Mesendoderm (in vitro differentiated cells): ENCODE measurements around the gene TTC39B.

ENCODE experiments used
- DNase-seq: peaks from one replicate; pipeline ENCODE4 v3.0.0; 2013
- H2AK5ac ChIP-seq: 2 replicates; pipeline ENCODE4 v1.6.1; 2013; ENCODE audit warnings: low read length, inconsistent platforms
- H2BK120ac ChIP-seq: 2 replicates; pipeline ENCODE4 v1.6.1; 2013; ENCODE audit warnings: low read depth, mild to moderate bottlenecking, low read length, moderate library complexity, mixed read lengths
- H2BK15ac ChIP-seq: replicated peaks from 2 replicates; pipeline ENCODE4 v1.6.1; 2013; ENCODE audit warnings: low read depth, mild to moderate bottlenecking, moderate library complexity
- H2BK5ac ChIP-seq: 2 replicates; pipeline ENCODE4 v1.6.1; 2013; ENCODE audit warnings: low read length, inconsistent platforms
- H3K18ac ChIP-seq: 2 replicates; pipeline ENCODE4 v1.6.1; 2013; ENCODE audit warnings: mild to moderate bottlenecking, low read length, mixed read lengths
- H3K23ac ChIP-seq: one replicate; pipeline ENCODE4 v1.6.1; 2013; ENCODE audit warnings: low read length
- H3K27ac ChIP-seq: 2 replicates; pipeline ENCODE4 v1.5.1; 2013; ENCODE audit warnings: low read depth, mild to moderate bottlenecking, inconsistent platforms, low read length, moderate library complexity
- H3K27me3 ChIP-seq: 2 replicates; pipeline ENCODE4 v1.6.1; 2013; ENCODE audit warnings: low read length, control low read depth, mild to moderate bottlenecking, inconsistent platforms; ENCODE audit not compliant: insufficient read depth, poor library complexity
- H3K36me3 ChIP-seq: 2 replicates; pipeline ENCODE4 v1.6.1; 2013; ENCODE audit warnings: low read length, inconsistent platforms; ENCODE audit not compliant: control insufficient read depth, insufficient read depth
- H3K4ac ChIP-seq: one replicate; pipeline ENCODE4 v1.6.1; 2013; ENCODE audit warnings: low read depth, mild to moderate bottlenecking, low read length, moderate library complexity
- H3K4me1 ChIP-seq: 2 replicates; pipeline ENCODE4 v1.6.1; 2013; ENCODE audit warnings: low read depth, low read length, inconsistent platforms; ENCODE audit not compliant: control insufficient read depth
- H3K4me2 ChIP-seq: 2 replicates; pipeline ENCODE4 v1.6.1; 2013; ENCODE audit warnings: low read length
- H3K4me3 ChIP-seq: 2 replicates; pipeline ENCODE4 v1.5.1; 2013; ENCODE audit warnings: mild to moderate bottlenecking, low read length
- H3K56ac ChIP-seq: one replicate; pipeline ENCODE4 v1.6.1; 2013; ENCODE audit warnings: low read length
- H3K79me1 ChIP-seq: 2 replicates; pipeline ENCODE4 v1.6.1; 2013; ENCODE audit warnings: low read length, inconsistent platforms
- H3K79me2 ChIP-seq: 2 replicates; pipeline ENCODE4 v1.6.1; 2013; ENCODE audit warnings: mild to moderate bottlenecking, low read length; ENCODE audit not compliant: control insufficient read depth, insufficient read depth
- H3K9ac ChIP-seq: 2 replicates; pipeline ENCODE4 v1.6.1; 2013; ENCODE audit warnings: low read length, inconsistent platforms
- H4K5ac ChIP-seq: one replicate; pipeline ENCODE4 v1.6.1; 2013; ENCODE audit warnings: low read length
- H4K8ac ChIP-seq: one replicate; pipeline ENCODE4 v1.6.1; 2013; ENCODE audit warnings: low read depth, mild to moderate bottlenecking, control low read depth, low read length, moderate library complexity
- WGBS: extraction: QIAGEN DNeasy Blood & Tissue Kit; methylation state at CpG from one replicate; pipeline ENCODE4 v1.1.7; 2013; ENCODE audit warnings: low lambda C conversion rate, missing lambda C conversion rate; ENCODE audit not compliant: insufficient coverage; ENCODE audit errors: extremely low coverage; 5-methylcytosine and 5-hydroxymethylcytosine counted together

Gene TTC39B

DNA sequence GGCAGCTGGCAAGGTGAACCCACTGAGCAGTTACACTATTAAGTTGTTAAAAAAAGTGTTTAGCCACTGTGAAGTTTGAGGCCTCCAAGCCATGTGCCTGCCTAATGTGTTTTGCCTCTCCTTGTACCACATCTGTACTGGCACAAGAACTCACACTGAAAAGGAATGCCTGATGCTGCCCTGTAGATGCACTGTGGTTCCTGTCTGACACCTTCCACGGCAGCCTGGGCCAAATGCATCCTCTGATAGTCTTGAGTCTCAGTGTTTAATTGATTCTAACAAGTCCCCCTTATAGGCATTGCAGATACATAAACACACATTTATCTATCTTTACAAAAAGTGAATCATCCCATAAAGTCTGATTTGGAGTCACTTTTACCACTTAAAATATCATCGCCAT is 169.9 kb downstream of the TTC39B start:
- H2BK5ac ChIP-seq = peak overlapping the region; percentile 92
- H3K79me2 ChIP-seq = no peaks in the 10 kb centered on the region
- peak; percentile 55 for DNase-seq
- H3K4me1 ChIP-seq = no peaks in the 10 kb centered on the region
- no peak overlapping the region for H4K8ac ChIP-seq
- H3K4ac ChIP-seq = peak overlapping the region; percentile 48
- H2BK15ac ChIP-seq = no peak overlapping the region
- no peaks in the 10 kb centered on the region for H3K36me3 ChIP-seq
- no peak overlapping the region for H3K18ac ChIP-seq
- no peaks in the 10 kb centered on the region for H3K79me1 ChIP-seq
- no peak overlapping the region for H3K27ac ChIP-seq
- H3K27me3 ChIP-seq = no peaks in the 10 kb centered on the region
- WGBS = 100% methylated on average over 1 of the region's 2 CpGs
- H4K5ac ChIP-seq = no peak overlapping the region
- no peak overlapping the region for H3K23ac ChIP-seq
- H3K4me3 ChIP-seq = no peak overlapping the region
- H3K56ac ChIP-seq = no peak overlapping the region
- no peak overlapping the region for H3K4me2 ChIP-seq
- H2AK5ac ChIP-seq = no peak overlapping the region
- H2BK120ac ChIP-seq = no peak overlapping the region
- no peak overlapping the region for H3K9ac ChIP-seq

DNA sequence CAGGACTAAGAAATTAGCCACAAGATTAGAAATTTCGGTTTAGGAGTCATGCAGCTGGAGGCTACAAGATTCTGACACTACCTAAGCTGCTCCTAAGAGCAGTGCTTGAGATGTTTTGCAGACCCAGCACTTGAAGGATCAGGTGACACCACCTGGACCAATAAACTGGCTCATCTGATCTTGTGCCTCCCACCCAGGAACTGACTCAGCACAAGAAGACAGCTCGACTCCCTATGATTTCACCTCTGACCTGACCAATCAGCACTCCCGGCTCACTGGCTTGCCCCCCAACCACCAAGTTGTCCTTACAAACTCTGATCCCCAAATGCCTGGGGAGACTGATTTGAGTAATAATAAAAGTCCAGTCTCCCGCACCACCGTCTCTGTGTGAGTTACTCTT is 170.4 kb downstream of the TTC39B start:
- Histone ChIP-seq H2AK5ac (no peak overlapping the region), H3K4me3 (no peak overlapping the region), H2BK5ac (peak overlapping the region; percentile 92), H3K27ac (no peak overlapping the region), H3K56ac (no peak overlapping the region), H3K4me2 (no peak overlapping the region), H3K4ac (peak overlapping the region; percentile 48), H2BK15ac (no peak overlapping the region), H3K18ac (no peak overlapping the region), H3K27me3 (no peaks in the 10 kb centered on the region), H3K4me1 (no peaks in the 10 kb centered on the region), H3K79me1 (no peaks in the 10 kb centered on the region), H3K9ac (no peak overlapping the region), H3K79me2 (no peaks in the 10 kb centered on the region), H3K36me3 (no peaks in the 10 kb centered on the region), H4K5ac (no peak overlapping the region), H2BK120ac (no peak overlapping the region), H3K23ac (no peak overlapping the region), H4K8ac (no peak overlapping the region)
- WGBS = no CpG with 5 or more reads among the region's 5 CpGs
- peak; percentile 87 for DNase-seq

DNA sequence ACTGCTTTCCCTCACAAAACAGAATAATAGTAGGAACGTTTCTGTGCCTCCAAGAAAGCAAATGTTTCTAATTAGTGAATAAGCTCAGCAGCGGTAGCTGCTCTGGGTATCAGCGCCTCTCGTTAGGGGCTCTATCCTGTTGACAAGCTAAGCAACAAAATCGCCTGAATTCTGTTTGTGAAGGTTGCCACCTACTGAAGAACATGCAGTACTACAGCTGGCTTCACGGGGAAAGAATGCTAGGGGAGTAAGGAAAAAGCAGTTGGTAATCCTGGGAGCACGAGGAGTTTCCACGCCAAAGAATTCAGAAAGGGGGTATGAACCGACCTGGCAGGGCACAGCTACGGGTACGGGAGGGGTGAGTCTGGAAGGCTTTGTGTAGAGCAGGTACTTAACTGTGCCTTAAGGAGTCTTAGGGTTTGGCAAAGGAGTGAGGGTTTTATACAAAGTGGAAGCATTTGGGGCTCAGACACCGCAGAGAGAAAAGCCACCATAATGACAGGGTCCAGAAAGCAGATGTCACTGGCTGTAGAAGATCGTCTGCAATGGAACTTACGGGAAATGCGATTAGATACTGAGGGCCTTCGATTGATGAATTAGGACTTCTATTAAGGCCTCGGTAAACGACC is 171.7 kb downstream of the TTC39B start:
- Histone ChIP-seq H3K18ac (peak overlapping the region; percentile 96), H3K4me2 (no peak overlapping the region), H3K4me3 (no peak overlapping the region), H3K56ac (peak overlapping the region; percentile 91), H3K79me2 (no peaks in the 10 kb centered on the region), H3K4ac (no peak overlapping the region), H2BK5ac (peak overlapping the region; percentile 51), H4K5ac (no peak overlapping the region), H3K79me1 (no peaks in the 10 kb centered on the region), H3K23ac (no peak overlapping the region), H3K9ac (peak overlapping the region; percentile 66), H4K8ac (no peak overlapping the region), H3K27me3 (no peaks in the 10 kb centered on the region), H2BK120ac (peak overlapping the region; percentile 94), H3K4me1 (no peaks in the 10 kb centered on the region), H2BK15ac (peak overlapping the region; percentile 92), H3K36me3 (no peaks in the 10 kb centered on the region), H3K27ac (no peak overlapping the region), H2AK5ac (no peak overlapping the region)
- no CpG with 5 or more reads among the region's 18 CpGs for WGBS
- DNase-seq = peak; percentile 95

DNA sequence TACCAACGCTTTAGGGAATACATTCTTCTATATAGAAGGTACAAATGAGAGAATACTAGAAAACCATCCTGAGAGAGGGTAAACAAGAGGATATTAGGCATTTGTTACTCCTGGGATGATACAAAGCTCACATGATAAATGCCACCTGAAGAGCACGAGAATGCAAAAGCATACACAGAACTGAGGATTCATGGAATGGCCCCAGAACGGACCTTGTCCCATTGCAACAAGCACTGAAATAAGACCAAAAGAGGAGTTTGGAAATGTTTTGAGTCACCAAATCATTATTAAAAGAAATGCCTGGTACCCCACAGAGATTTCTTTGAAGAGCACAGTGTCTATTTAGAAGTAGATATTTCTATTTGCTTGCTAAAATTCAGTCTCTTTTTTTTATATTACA is 173.5 kb downstream of the TTC39B start:
- Histone ChIP-seq H3K4me1 (no peaks in the 10 kb centered on the region), H2BK15ac (no peak overlapping the region), H3K27me3 (no peaks in the 10 kb centered on the region), H3K79me2 (no peaks in the 10 kb centered on the region), H4K8ac (no peak overlapping the region), H3K4ac (no peak overlapping the region), H3K4me2 (no peak overlapping the region), H3K27ac (no peak overlapping the region), H3K36me3 (no peaks in the 10 kb centered on the region), H2AK5ac (no peak overlapping the region), H3K9ac (no peak overlapping the region), H3K4me3 (no peak overlapping the region), H3K79me1 (no peaks in the 10 kb centered on the region), H3K56ac (no peak overlapping the region), H3K18ac (no peak overlapping the region), H2BK120ac (no peak overlapping the region), H3K23ac (no peak overlapping the region), H2BK5ac (no peak overlapping the region), H4K5ac (no peak overlapping the region)
- no peak for DNase-seq
- no CpG with 5 or more reads among the region's 3 CpGs for WGBS

DNA sequence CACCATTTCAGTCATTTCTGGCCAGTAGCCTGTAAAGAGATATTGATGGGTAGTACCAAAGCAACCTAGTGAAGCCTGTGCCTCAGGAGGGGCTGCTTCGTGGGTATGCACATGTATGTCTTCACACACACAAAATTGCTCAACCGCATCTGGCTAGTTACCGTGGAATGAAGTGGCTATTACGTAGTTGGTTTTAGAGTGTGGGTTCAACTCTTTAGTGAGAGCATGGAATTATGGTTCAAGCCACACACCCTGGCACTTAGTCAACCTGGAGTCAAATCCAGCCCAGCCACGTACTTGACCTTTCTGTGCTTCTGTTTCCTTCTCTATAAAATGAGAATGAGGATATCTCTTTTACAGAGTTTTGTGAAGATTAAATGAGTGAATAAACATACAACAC is 174.9 kb downstream of the TTC39B start:
- no peak overlapping the region for H2BK5ac ChIP-seq
- no peak overlapping the region for H3K23ac ChIP-seq
- no peak overlapping the region for H3K27ac ChIP-seq
- no peak overlapping the region for H2BK120ac ChIP-seq
- H3K4me1 ChIP-seq = no peaks in the 10 kb centered on the region
- H3K4ac ChIP-seq = no peak overlapping the region
- H3K79me2 ChIP-seq = no peaks in the 10 kb centered on the region
- H3K18ac ChIP-seq = no peak overlapping the region
- H3K4me3 ChIP-seq = no peak overlapping the region
- H2AK5ac ChIP-seq = no peak overlapping the region
- no CpG with 5 or more reads among the region's 5 CpGs for WGBS
- no peak overlapping the region for H3K4me2 ChIP-seq
- no peak overlapping the region for H4K8ac ChIP-seq
- no peaks in the 10 kb centered on the region for H3K27me3 ChIP-seq
- no peaks in the 10 kb centered on the region for H3K36me3 ChIP-seq
- H3K56ac ChIP-seq = no peak overlapping the region
- no peak overlapping the region for H4K5ac ChIP-seq
- no peak overlapping the region for H3K9ac ChIP-seq
- no peak overlapping the region for H2BK15ac ChIP-seq
- no peaks in the 10 kb centered on the region for H3K79me1 ChIP-seq
- DNase-seq = no peak

DNA sequence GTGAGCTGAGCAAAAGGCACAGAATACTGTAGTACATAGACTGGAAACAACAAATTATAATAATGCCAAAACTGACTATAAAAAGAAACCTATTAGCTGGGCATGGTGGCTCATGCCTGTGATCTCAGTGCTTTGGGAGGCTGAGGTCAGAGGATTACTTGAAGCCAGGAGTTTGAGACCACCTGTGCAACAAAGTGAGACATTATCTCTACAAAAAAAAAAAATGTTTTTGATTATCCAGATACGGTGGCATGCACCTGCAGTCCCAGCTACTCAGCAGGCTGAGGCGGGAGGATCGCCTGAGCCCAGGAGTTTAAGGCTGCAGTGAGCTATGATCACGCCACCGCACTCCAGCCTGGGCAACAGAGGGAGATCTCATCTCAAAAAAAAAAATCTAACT is 175.9 kb downstream of the TTC39B start:
- WGBS = no CpG with 5 or more reads among the region's 5 CpGs
- H3K4ac ChIP-seq = peak overlapping the region; percentile 25
- H3K36me3 ChIP-seq = no peaks in the 10 kb centered on the region

More for the DNA sequence above, 175.9 kb downstream of the TTC39B start:
- Histone ChIP-seq H2BK5ac (no peak overlapping the region), H3K79me1 (no peaks in the 10 kb centered on the region), H2BK15ac (no peak overlapping the region), H4K8ac (no peak overlapping the region), H3K27ac (no peak overlapping the region), H2AK5ac (no peak overlapping the region), H3K79me2 (no peaks in the 10 kb centered on the region), H4K5ac (no peak overlapping the region), H3K27me3 (no peaks in the 10 kb centered on the region), H3K56ac (no peak overlapping the region), H3K4me3 (no peak overlapping the region), H2BK120ac (no peak overlapping the region), H3K18ac (no peak overlapping the region), H3K4me1 (no peaks in the 10 kb centered on the region), H3K4me2 (no peak overlapping the region), H3K23ac (no peak overlapping the region), H3K9ac (no peak overlapping the region)
- DNase-seq = no peak
